OCI-LY7 (cell line): ENCODE results near the gene BEAN1.

ENCODE experiments used
- EZH2phosphoT487 ChIP-seq: fragments of 200-600 bp; sonication (generic); IDR thresholded peaks from 2 replicates; pipeline ENCODE4 v1.6.1; 2018; ENCODE audit warnings: low read depth, borderline replicate concordance, mild to moderate bottlenecking, mixed run types, antibody characterized with exemption, low read length, moderate library complexity, mixed read lengths
- TF ChIP-seq, protein P1 (sequence below): fragments of 200-600 bp; sonication (generic); conservative IDR thresholded peaks from 2 replicates; pipeline ENCODE4 v1.5.1; 2014; ENCODE audit warnings: mild to moderate bottlenecking, antibody characterized with exemption, low read length, moderate library complexity, mixed read lengths

DNA sequence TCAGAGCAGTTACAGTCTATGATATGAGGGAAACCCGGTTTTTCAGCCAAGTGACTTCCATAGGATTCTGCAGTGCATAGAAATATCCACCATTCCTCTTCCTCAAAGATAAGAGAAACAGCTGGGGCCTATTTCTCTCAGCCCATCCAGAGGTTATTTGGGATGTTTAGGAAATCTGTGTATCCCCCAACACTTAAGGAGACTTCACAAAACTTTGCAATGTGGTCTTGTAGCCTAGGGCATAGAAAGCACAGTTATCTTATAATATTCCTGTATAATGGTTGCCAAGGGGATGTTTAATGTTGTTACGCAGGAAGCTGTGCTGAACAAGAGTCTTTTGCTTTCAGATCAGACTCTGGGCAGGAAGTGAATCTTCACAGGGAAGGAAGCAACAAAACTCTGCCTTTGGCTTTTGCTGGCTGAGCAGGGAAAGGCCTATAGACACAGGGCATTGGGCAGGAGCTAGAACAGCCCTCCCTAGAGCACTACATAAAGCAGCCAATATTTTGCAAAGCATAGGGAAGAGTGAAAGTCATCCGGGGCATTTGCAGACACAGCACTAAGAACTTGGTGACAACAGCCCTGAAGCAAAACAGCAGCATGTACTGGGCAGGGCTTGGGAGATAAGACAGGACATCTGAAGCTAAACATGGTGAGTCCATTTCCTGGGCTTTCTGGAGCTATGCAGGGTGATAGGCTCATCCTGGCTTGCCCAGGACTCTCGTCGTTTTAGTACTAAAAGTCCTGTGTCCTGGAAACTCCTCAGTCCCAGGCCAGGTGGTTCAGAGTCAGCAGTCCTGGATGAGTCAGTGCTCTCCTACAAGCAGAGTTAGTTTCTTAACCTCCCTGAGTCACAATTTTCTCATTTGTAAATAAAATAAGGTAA lies 18.7 kb upstream of the BEAN1 start:
- TF ChIP-seq, protein P1, sequence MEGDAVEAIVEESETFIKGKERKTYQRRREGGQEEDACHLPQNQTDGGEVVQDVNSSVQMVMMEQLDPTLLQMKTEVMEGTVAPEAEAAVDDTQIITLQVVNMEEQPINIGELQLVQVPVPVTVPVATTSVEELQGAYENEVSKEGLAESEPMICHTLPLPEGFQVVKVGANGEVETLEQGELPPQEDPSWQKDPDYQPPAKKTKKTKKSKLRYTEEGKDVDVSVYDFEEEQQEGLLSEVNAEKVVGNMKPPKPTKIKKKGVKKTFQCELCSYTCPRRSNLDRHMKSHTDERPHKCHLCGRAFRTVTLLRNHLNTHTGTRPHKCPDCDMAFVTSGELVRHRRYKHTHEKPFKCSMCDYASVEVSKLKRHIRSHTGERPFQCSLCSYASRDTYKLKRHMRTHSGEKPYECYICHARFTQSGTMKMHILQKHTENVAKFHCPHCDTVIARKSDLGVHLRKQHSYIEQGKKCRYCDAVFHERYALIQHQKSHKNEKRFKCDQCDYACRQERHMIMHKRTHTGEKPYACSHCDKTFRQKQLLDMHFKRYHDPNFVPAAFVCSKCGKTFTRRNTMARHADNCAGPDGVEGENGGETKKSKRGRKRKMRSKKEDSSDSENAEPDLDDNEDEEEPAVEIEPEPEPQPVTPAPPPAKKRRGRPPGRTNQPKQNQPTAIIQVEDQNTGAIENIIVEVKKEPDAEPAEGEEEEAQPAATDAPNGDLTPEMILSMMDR = no peak
- no peak for TF ChIP-seq EZH2phosphoT487
